Measurements from ENCODE around the gene MAP3K4. TPM values are rescaled to one million over a fixed set of nuclear protein-coding genes. Genes with fewer than 3 reads are reported as not detected.

The MAP3K4 gene
- total RNA-seq, 1 experiment from 2014 or later: 69.8 TPM

DNA sequence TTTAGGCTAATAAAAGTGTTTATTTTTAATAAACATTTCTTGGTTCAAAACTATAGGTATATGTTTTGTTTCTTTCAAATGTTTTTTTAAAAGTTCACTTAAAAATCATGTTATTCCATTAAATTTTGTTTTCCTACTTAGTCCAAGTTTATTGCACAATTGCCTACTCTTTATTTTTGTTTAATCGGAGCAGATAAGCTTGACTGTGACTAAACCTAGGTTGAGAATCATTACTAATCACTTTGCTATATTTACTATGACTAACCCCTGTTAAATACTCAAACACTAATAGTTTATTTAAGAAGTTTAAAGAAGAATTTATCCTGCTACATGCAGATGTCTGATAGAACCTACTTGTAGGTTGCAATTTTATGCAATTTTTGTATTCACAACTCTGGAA, 18.8 kb downstream of the MAP3K4 start (continued):
- TF ChIP-seq, protein P1, sequence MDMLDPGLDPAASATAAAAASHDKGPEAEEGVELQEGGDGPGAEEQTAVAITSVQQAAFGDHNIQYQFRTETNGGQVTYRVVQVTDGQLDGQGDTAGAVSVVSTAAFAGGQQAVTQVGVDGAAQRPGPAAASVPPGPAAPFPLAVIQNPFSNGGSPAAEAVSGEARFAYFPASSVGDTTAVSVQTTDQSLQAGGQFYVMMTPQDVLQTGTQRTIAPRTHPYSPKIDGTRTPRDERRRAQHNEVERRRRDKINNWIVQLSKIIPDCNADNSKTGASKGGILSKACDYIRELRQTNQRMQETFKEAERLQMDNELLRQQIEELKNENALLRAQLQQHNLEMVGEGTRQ (CRISPR knock-in tag; IDR thresholded peaks at IDR 0.05): no peak
- TF ChIP-seq, protein P2, sequence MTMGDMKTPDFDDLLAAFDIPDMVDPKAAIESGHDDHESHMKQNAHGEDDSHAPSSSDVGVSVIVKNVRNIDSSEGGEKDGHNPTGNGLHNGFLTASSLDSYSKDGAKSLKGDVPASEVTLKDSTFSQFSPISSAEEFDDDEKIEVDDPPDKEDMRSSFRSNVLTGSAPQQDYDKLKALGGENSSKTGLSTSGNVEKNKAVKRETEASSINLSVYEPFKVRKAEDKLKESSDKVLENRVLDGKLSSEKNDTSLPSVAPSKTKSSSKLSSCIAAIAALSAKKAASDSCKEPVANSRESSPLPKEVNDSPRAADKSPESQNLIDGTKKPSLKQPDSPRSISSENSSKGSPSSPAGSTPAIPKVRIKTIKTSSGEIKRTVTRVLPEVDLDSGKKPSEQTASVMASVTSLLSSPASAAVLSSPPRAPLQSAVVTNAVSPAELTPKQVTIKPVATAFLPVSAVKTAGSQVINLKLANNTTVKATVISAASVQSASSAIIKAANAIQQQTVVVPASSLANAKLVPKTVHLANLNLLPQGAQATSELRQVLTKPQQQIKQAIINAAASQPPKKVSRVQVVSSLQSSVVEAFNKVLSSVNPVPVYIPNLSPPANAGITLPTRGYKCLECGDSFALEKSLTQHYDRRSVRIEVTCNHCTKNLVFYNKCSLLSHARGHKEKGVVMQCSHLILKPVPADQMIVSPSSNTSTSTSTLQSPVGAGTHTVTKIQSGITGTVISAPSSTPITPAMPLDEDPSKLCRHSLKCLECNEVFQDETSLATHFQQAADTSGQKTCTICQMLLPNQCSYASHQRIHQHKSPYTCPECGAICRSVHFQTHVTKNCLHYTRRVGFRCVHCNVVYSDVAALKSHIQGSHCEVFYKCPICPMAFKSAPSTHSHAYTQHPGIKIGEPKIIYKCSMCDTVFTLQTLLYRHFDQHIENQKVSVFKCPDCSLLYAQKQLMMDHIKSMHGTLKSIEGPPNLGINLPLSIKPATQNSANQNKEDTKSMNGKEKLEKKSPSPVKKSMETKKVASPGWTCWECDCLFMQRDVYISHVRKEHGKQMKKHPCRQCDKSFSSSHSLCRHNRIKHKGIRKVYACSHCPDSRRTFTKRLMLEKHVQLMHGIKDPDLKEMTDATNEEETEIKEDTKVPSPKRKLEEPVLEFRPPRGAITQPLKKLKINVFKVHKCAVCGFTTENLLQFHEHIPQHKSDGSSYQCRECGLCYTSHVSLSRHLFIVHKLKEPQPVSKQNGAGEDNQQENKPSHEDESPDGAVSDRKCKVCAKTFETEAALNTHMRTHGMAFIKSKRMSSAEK (CRISPR knock-in tag; IDR thresholded peaks at IDR 0.05; ENCODE audit: borderline replicate concordance): no peak
- TF ChIP-seq, protein P3, sequence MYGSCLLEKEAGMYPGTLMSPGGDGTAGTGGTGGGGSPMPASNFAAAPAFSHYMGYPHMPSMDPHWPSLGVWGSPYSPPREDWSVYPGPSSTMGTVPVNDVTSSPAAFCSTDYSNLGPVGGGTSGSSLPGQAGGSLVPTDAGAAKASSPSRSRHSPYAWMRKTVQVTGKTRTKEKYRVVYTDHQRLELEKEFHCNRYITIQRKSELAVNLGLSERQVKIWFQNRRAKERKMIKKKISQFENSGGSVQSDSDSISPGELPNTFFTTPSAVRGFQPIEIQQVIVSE (CRISPR knock-in tag; IDR thresholded peaks at IDR 0.05; ENCODE audit: borderline replicate concordance): no peak
- no peak for TF ChIP-seq ZNF138 (CRISPR knock-in tag; conservative IDR thresholded peaks at IDR 0.05)

DNA sequence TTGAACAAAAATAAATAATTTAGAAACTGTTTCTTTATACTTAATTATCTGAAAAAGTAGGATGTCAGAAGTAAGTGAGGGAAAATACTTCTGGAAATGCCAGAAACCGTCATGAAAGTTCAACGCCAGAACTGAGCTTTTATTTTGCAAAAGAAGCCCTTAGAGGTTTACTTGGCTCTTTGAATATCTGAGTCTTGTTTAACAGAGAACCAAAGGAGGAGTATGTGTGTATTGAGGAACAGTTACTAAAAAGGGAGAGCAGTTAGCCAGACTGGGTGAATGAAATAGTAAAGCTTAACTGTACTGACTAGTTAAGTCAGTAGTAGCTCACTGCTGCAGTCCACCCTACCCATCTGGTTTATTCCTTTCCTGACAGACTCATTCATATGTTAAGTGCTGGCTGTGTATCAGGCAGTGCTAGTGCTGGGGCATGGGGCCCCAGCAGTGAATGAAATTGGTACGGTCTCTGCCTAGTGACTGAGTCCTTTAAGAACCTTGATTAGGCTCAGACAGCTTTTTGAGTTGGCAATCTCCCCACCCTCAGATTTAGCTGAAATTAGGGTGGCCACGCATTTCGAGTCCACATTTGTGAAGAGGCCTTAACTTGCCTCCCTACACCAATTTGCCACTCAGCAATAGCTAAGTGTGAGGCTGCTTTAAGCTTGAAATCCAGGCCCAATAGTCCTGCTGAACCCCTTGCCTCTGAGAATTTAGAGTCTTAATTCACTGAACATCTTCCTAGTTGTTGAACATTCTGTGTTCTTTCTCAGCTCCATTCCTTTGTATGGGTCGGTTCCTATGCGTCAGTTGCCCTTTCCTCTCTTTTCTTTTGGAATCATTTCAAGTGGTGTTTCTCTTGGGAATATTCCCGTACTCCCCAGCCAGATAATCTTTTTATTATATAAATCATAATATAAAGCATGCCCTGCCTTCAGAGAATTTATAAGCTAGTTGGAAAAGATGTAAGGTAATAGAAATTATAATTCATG, 20.2 kb downstream of the MAP3K4 start:
- Mint-ChIP-seq H3K36me3 (peaks cover 3% of the 10 kb centered on the region; the same call in 1 of the 2 replicates), H3K4me3 (peak overlapping the region; percentile 66), H3K9me3 (no peaks in the 10 kb centered on the region), H3K27ac (peak overlapping the region; percentile 99), H3K4me1 (peaks cover 77% of the 10 kb centered on the region), H3K27me3 (ENCODE audit: low read depth) (no peaks in the 10 kb centered on the region)
- ChIA-PET POLR2A (interaction anchor here (1.0 to 1.2 kb wide), 2 partner anchors 14 to 20 kb away, joined by 3 to 4 read pairs; partner anchors contain the start of gene MAP3K4), CTCF (interaction anchor here (0.9 to 2.4 kb wide), 7 partner anchors 10 to 359 kb away, joined by 3 to 16 read pairs (median 5); no protein-coding TSS in a partner anchor)
- TF ChIP-seq OVOL2 (CRISPR knock-in tag; IDR thresholded peaks at IDR 0.05; ENCODE audit: borderline replicate concordance) (no peak), FOXK1 (CRISPR knock-in tag; IDR thresholded peaks at IDR 0.05) (peak; percentile 18; the same call in 1 of the 2 replicates), ZNF396 (CRISPR knock-in tag; IDR thresholded peaks at IDR 0.05; ENCODE audit: borderline replicate concordance) (0 out of 2 replicates have a peak, but pooled peaks have one; percentile 34)
- ATAC-seq: peak; percentile 98
- peak; percentile 38 for DNase-seq (ENCODE audit: low spot score)

DNA sequence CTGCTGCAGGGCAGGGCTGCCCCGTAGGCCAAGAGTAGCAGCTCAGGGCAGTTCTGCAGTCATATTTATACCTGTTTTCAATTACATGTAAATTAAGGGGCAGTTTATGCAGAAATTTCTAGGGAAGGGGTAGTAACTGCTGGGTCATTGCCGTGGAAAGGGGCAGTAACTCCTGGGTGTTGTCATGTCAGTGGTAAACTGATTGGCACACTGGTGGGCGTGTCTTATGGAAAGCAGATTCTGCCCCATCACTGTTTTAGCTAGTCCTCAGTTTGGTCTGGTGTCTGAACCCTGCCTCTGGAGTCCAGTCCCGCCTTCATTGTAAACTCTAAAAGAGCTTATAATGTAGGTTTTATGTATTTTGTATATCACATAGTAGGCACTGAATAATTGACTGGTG, 22.1 kb downstream of the MAP3K4 start:
- Mint-ChIP-seq H3K4me1 (peaks cover 77% of the 10 kb centered on the region), H3K9me3 (no peaks in the 10 kb centered on the region), H3K4me3 (no peak overlapping the region), H3K27me3 (ENCODE audit: low read depth) (no peaks in the 10 kb centered on the region), H3K36me3 (peaks cover 3% of the 10 kb centered on the region; the same call in 1 of the 2 replicates), H3K27ac (peak overlapping the region; percentile 66; the same call in 1 of the 2 replicates)
- DNase-seq (ENCODE audit: low spot score) (no peak), ATAC-seq (peak; percentile 7; the same call in 1 of the 2 replicates)
- POLR2A ChIA-PET: no interaction called here
- TF ChIP-seq NFATC4 (CRISPR knock-in tag; IDR thresholded peaks at IDR 0.05) (no peak), ZNF121 (CRISPR knock-in tag; IDR thresholded peaks at IDR 0.05) (no peak)
- CTCF ChIA-PET: interaction anchor here (0.8 kb wide), 1 partner anchor 11 kb away, joined by 4 read pairs; no protein-coding TSS in a partner anchor

DNA sequence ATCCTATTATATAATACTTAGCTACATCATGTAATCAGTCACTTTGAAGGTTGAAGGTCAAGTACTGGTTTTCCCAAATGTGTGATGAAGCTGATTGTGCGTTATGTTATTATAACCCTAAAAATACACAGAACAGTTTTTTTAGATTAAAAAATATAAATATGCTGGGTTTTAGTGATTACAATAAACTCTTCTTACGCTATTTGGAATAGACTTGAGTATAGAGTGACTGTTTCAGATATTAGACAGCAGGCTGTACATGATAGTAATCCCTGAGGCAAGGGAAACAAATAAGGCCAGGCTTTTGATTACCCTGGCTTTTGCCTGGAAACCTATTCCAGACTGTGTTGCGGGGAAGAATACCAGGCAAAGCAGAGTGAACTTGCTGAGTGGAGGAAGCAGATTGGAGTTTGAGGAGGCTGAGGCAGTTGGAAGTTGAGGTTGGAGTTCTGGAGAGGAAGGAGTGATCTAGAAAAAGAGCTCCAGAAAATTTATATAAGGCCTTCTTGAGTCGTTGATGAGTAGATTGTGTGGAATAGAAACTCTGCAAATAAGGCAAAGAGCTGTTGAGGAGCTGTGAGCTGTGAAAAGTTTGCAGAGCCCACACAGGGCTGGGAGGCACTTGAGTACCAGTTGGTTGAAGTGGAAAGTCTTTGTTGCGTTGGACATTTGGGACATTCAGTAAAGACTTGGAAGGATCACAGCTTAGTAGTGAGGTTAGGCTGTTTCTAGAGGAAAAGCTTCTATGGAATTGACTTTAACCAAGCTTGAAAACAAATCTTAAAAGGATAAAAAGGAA, 26.4 kb downstream of the MAP3K4 start:
- ATAC-seq: no peak
- CTCF ChIA-PET: no interaction called here
- H3K27ac Mint-ChIP-seq: peak overlapping the region; percentile 6; the same call in 1 of the 2 replicates
- H3K27me3 Mint-ChIP-seq (ENCODE audit: low read depth): no peaks in the 10 kb centered on the region
- H3K4me1 Mint-ChIP-seq: peaks cover 48% of the 10 kb centered on the region
- POLR2A ChIA-PET: no interaction called here
- peaks cover 8% of the 10 kb centered on the region for H3K36me3 Mint-ChIP-seq
- no peak overlapping the region for H3K4me3 Mint-ChIP-seq
- no peak for DNase-seq (ENCODE audit: low spot score)
- H3K9me3 Mint-ChIP-seq: peaks cover 6% of the 10 kb centered on the region
- TF ChIP-seq, protein P4, sequence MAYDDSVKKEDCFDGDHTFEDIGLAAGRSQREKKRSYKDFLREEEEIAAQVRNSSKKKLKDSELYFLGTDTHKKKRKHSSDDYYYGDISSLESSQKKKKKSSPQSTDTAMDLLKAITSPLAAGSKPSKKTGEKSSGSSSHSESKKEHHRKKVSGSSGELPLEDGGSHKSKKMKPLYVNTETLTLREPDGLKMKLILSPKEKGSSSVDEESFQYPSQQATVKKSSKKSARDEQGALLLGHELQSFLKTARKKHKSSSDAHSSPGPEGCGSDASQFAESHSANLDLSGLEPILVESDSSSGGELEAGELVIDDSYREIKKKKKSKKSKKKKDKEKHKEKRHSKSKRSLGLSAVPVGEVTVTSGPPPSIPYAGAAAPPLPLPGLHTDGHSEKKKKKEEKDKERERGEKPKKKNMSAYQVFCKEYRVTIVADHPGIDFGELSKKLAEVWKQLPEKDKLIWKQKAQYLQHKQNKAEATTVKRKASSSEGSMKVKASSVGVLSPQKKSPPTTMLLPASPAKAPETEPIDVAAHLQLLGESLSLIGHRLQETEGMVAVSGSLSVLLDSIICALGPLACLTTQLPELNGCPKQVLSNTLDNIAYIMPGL (CRISPR knock-in tag; IDR thresholded peaks at IDR 0.05): no peak
- TF ChIP-seq FOXJ3 (CRISPR knock-in tag; IDR thresholded peaks at IDR 0.05; ENCODE audit: borderline replicate concordance): no peak
- TF ChIP-seq ZNF423 (CRISPR knock-in tag; IDR thresholded peaks at IDR 0.05): no peak
- TF ChIP-seq NFATC4 (CRISPR knock-in tag; IDR thresholded peaks at IDR 0.05): no peak
- TF ChIP-seq, protein P5, sequence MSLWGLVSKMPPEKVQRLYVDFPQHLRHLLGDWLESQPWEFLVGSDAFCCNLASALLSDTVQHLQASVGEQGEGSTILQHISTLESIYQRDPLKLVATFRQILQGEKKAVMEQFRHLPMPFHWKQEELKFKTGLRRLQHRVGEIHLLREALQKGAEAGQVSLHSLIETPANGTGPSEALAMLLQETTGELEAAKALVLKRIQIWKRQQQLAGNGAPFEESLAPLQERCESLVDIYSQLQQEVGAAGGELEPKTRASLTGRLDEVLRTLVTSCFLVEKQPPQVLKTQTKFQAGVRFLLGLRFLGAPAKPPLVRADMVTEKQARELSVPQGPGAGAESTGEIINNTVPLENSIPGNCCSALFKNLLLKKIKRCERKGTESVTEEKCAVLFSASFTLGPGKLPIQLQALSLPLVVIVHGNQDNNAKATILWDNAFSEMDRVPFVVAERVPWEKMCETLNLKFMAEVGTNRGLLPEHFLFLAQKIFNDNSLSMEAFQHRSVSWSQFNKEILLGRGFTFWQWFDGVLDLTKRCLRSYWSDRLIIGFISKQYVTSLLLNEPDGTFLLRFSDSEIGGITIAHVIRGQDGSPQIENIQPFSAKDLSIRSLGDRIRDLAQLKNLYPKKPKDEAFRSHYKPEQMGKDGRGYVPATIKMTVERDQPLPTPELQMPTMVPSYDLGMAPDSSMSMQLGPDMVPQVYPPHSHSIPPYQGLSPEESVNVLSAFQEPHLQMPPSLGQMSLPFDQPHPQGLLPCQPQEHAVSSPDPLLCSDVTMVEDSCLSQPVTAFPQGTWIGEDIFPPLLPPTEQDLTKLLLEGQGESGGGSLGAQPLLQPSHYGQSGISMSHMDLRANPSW (CRISPR knock-in tag; conservative IDR thresholded peaks at IDR 0.05; ENCODE audit: low read depth): no peak
- TF ChIP-seq FOXP1 (CRISPR knock-in tag; IDR thresholded peaks at IDR 0.05; ENCODE audit: borderline replicate concordance): no peak
- no peak for TF ChIP-seq CREB1 (CRISPR knock-in tag; IDR thresholded peaks at IDR 0.05)

All from WTC11 (cell line).